ENCODE measurements around the gene P2RY2.

DNA sequence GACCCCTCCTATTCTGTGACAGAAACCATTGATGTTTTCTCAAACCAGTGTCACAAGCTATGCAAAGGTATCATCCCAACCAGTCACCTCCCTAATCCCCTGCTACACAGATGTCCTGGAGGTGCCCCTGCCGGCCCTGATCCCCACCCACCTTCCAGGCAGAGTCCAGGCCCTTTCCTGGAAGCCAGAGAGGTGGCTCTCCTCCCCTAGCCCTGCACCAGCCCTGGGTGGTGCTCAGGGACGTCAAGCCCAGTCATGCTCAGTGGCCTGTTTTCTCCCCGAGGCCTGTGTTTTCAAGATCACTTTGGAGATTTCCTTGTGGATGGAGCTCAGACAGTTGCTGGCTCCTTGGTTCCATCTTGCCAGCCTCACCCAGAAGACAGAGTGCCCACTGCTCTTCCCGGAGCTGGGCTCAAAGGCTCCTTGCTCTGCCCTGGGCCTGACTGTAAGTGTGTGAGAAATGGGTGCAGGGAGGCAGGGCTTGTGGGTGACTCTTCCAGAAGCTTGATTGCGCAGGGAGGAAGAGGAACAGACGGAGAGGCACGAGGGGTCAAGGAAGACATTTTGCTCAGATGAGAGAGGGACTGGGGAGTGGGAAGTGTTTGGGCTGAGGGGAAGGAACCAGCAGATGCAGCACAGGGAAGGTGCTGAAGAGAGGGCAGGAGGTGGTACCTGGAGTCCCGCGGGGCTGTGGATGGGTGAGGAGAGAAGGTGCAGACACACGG, 65.4 kb downstream of the P2RY2 start:
- TF ChIP-seq, protein P1, sequence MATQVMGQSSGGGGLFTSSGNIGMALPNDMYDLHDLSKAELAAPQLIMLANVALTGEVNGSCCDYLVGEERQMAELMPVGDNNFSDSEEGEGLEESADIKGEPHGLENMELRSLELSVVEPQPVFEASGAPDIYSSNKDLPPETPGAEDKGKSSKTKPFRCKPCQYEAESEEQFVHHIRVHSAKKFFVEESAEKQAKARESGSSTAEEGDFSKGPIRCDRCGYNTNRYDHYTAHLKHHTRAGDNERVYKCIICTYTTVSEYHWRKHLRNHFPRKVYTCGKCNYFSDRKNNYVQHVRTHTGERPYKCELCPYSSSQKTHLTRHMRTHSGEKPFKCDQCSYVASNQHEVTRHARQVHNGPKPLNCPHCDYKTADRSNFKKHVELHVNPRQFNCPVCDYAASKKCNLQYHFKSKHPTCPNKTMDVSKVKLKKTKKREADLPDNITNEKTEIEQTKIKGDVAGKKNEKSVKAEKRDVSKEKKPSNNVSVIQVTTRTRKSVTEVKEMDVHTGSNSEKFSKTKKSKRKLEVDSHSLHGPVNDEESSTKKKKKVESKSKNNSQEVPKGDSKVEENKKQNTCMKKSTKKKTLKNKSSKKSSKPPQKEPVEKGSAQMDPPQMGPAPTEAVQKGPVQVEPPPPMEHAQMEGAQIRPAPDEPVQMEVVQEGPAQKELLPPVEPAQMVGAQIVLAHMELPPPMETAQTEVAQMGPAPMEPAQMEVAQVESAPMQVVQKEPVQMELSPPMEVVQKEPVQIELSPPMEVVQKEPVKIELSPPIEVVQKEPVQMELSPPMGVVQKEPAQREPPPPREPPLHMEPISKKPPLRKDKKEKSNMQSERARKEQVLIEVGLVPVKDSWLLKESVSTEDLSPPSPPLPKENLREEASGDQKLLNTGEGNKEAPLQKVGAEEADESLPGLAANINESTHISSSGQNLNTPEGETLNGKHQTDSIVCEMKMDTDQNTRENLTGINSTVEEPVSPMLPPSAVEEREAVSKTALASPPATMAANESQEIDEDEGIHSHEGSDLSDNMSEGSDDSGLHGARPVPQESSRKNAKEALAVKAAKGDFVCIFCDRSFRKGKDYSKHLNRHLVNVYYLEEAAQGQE (IDR thresholded peaks at IDR 0.05) = no peak
- TF ChIP-seq POLR2A (IDR thresholded peaks at IDR 0.05; ENCODE audit: low read length) = no peak
- TF ChIP-seq EP300 (IDR thresholded peaks at IDR 0.05) = no peak
- TF ChIP-seq, protein P2, sequence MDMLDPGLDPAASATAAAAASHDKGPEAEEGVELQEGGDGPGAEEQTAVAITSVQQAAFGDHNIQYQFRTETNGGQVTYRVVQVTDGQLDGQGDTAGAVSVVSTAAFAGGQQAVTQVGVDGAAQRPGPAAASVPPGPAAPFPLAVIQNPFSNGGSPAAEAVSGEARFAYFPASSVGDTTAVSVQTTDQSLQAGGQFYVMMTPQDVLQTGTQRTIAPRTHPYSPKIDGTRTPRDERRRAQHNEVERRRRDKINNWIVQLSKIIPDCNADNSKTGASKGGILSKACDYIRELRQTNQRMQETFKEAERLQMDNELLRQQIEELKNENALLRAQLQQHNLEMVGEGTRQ (IDR thresholded peaks at IDR 0.05) = no peak
- TF ChIP-seq MAFK (IDR thresholded peaks at IDR 0.05; ENCODE audit: partially characterized antibody) = no peak
- TF ChIP-seq SMC3 (IDR thresholded peaks at IDR 0.05) = no peak

All from A549 (cell line).